Measurements from ENCODE around the gene TGFBR3L.

Gene TGFBR3L

DNA sequence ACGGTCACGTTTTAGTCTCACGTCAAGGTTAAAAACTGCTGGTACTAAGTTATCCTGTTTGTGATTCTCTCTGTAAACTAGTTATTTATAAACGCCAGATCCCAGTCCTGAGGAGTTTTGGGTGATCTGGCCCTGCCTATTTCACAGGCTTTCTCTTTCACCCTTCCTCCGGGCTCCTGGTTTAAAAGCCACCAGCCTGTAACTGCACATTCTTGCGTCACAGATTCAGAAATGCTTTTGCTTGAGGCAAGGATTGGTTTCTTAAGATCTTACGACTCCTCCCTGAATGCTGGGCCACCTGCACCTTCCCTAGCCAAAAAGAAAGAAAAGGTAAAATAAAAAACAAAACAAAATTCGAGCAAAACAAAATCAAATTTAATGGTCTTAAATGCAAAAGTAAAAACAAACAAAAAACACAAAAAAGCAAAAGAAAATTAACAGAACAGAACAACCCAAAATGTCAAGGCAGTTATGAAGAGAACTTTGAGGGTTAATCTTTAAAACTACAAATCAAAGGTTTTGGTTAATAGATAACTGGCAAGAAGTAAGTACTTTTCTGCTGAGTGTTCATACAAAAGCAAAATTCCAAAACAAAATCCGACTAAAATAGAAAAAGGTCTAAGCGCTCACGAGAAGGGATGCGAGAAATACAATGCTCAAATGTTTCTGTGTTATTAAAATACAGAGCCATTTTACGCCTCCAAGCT is 47.4 kb downstream of the TGFBR3L start:
- Histone ChIP-seq H3K36me3 (ENCODE audit: insufficient read depth, low read length) (peaks cover 57% of the 10 kb centered on the region), H3K9me3 (replicated peaks; ENCODE audit: low read length) (no peaks in the 10 kb centered on the region), H3K4me3 (ENCODE audit: low read length) (no peak overlapping the region), H3K4me2 (ENCODE audit: low read length) (no peak overlapping the region), H3K27me3 (ENCODE audit: control insufficient read depth, insufficient read depth, low read length) (no peaks in the 10 kb centered on the region), H3K4me1 (ENCODE audit: control insufficient read depth, insufficient read depth, low read length) (no peaks in the 10 kb centered on the region), H3K9ac (ENCODE audit: low read depth, low read length) (no peak overlapping the region)

DNA sequence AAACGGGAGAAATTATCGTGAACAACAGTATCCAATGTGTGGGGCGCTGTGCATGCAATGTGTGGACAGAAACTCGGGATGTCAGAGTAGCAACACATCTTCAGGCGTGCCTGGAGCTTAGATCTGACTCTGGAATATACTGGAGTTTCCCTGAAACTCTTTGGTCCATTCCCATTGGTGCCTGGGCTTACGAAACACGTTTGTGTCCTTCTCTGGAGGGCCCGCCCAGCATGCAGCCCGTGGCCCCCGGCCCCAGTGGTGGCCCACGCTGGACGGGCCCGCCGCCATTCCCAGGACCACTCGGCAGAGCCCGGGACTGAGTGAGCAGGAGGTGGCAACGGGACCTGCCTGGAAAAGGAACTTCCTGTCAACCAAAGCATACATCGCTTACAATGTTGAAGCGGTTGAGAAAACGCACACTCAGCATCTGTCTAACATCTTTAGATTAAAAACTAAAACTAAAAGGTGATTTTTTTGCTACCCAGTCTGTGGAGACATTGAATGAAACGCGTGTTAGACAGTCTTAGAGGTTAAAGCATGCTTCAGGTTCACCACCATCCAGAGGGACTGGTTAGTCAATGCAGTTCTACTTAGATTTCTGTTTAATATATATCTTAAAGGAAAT is 48.1 kb downstream of the TGFBR3L start:
- Histone ChIP-seq H3K9me3 (replicated peaks; ENCODE audit: low read length) (no peaks in the 10 kb centered on the region), H3K4me1 (ENCODE audit: control insufficient read depth, insufficient read depth, low read length) (no peaks in the 10 kb centered on the region), H3K4me2 (ENCODE audit: low read length) (no peak overlapping the region), H3K9ac (ENCODE audit: low read depth, low read length) (no peak overlapping the region), H3K4me3 (ENCODE audit: low read length) (no peak overlapping the region), H3K36me3 (ENCODE audit: insufficient read depth, low read length) (peaks cover 63% of the 10 kb centered on the region), H3K27me3 (ENCODE audit: control insufficient read depth, insufficient read depth, low read length) (no peaks in the 10 kb centered on the region)

DNA sequence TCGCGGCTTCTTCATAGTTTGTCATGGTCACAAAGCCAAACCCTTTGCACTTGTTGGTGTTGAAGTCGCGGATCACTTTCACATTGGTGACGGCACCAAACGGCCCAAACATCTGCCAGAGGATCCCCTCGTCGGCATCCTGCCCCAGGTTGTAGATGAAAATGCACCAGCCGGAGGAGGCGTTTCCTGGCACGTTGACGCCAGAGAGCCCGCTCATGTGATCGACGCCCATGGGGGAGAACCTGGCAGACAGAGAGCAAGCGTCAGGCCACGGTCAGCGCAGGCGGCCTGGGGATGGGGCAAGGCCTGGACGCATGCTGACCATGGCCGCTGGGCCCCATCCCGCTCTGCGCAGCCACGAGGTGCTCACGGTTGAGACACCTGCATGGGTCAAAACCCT is 48.9 kb downstream of the TGFBR3L start:
- Histone ChIP-seq H3K36me3 (ENCODE audit: insufficient read depth, low read length) (peaks cover 59% of the 10 kb centered on the region), H3K27me3 (ENCODE audit: control insufficient read depth, insufficient read depth, low read length) (no peaks in the 10 kb centered on the region), H3K9me3 (replicated peaks; ENCODE audit: low read length) (no peaks in the 10 kb centered on the region), H3K4me3 (ENCODE audit: low read length) (no peak overlapping the region), H3K4me1 (ENCODE audit: control insufficient read depth, insufficient read depth, low read length) (no peaks in the 10 kb centered on the region), H3K4me2 (ENCODE audit: low read length) (no peak overlapping the region), H3K9ac (ENCODE audit: low read depth, low read length) (no peak overlapping the region)

DNA sequence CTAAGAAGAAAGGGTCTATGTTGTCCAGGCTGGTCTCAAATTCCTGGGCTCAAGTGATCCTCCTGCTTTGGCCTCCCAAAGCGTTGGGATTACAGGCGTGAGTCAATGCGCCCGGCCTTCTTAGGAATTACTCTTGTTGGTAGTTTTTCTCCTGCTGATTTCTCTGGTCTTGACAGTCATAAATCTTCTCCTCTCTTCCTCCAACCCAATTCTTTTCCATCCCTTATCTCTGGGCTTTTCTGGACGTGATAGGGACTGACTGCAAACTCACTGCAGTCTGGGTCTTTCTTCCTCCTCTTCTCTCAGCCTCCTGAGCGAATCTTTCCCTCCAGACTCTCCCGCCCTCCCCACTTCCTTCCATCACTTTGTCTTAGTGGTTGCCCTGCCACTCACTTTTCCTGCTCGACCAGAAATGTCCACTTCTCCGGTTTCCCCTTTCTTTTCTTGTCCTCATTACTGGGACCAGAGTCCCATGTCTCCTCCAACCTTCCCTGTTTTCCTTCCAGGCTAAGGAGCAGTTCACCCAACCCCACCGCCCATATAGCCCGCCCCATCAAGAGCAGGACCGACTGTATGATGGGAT is 50.7 kb downstream of the TGFBR3L start:
- Histone ChIP-seq H3K36me3 (ENCODE audit: insufficient read depth, low read length) (peaks cover 68% of the 10 kb centered on the region), H3K4me1 (ENCODE audit: control insufficient read depth, insufficient read depth, low read length) (no peaks in the 10 kb centered on the region), H3K27me3 (ENCODE audit: control insufficient read depth, insufficient read depth, low read length) (no peaks in the 10 kb centered on the region), H3K9ac (ENCODE audit: low read depth, low read length) (no peak overlapping the region), H3K9me3 (replicated peaks; ENCODE audit: low read length) (no peaks in the 10 kb centered on the region), H3K4me3 (ENCODE audit: low read length) (no peak overlapping the region), H3K4me2 (ENCODE audit: low read length) (no peak overlapping the region)

DNA sequence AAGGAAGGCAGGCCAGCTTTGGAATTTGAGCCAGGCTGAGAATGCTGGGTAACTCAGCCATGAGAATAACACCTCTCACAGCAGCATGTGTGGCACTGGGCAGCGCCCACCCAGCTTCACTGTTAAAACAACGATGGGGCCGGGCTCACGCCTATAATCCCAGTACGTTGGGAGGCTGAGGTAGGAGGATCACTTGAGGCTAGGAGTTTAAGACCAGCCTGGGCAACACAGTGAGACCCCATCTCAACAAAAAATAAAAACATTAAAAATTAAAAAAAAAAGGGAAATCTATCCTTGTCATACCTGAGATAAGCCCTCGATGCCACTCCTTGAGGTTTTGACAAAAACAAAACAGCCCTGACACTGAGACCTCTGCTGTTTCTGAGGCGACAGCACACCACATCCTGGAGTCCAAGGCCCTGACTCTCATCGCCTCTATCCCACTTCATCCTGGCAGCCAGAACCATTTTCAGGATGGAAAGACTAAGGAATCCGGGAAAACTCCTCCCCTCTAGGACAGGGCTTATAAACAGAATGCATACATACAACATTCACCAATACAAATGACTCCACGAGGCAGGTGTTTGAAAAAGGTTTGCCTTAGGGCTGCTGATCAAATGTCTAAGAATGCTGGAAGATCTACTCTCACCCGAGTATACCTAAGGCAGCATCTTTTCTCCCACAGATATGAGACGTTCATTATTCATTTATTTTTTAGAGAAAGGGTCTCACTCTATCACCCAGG is 51.5 kb downstream of the TGFBR3L start:
- Histone ChIP-seq H3K9ac (ENCODE audit: low read depth, low read length) (no peak overlapping the region), H3K9me3 (replicated peaks; ENCODE audit: low read length) (no peaks in the 10 kb centered on the region), H3K36me3 (ENCODE audit: insufficient read depth, low read length) (peaks cover 65% of the 10 kb centered on the region), H3K27me3 (ENCODE audit: control insufficient read depth, insufficient read depth, low read length) (no peaks in the 10 kb centered on the region), H3K4me1 (ENCODE audit: control insufficient read depth, insufficient read depth, low read length) (no peaks in the 10 kb centered on the region), H3K4me2 (ENCODE audit: low read length) (no peak overlapping the region), H3K4me3 (ENCODE audit: low read length) (no peak overlapping the region)

DNA sequence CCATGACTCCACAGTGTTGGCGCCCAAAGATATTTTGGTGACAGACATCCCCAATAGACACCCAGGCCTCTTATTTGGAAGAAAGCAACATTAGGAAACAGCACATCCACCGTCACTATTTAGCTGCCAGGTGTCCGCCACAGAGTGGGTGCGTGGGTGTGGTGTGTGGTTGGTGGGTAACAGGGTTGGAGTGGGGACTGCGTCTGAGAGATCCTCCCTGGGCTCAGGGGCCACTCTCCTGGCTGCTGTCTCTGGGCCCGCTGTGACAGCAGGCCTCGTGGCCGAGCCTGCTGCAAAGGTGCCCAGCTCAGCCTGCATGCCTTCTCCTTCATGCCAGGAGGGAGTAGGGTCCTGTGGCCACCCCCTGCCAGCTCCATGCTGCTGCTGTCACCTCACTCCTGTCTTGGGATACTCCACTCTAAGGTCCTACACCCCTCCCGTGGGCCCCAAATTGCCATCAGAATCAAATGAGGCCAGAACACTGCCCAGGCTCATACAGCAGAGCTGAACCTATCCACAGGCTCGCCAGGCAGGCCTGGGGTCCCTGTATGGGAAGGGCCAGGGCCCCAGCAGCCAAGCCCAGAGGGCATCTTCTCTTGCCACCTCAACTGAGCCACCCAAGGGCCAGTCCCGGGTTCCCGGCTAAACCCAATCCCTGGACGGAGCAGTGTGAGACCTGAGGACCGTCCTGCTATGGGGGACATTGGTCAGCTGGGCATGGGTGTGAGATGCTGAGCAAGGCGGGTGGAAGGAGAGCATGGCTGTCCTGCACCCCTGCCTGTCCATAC is 53.6 kb downstream of the TGFBR3L start:
- Histone ChIP-seq H3K36me3 (ENCODE audit: insufficient read depth, low read length) (peaks cover 60% of the 10 kb centered on the region), H3K27me3 (ENCODE audit: control insufficient read depth, insufficient read depth, low read length) (no peaks in the 10 kb centered on the region), H3K4me1 (ENCODE audit: control insufficient read depth, insufficient read depth, low read length) (no peaks in the 10 kb centered on the region)

More for the DNA sequence above, 53.6 kb downstream of the TGFBR3L start:
- H3K9me3 ChIP-seq (replicated peaks; ENCODE audit: low read length): no peaks in the 10 kb centered on the region
- no peak overlapping the region for H3K4me3 ChIP-seq (ENCODE audit: low read length)
- no peak overlapping the region for H3K9ac ChIP-seq (ENCODE audit: low read depth, low read length)
- H3K4me2 ChIP-seq (ENCODE audit: low read length): no peak overlapping the region
